ENCODE data around the gene LGI1.

LGI1 gene

GRCh38 chr10:93757136-93757535, 600 bp upstream of the LGI1 start:
- no peak for TF ChIP-seq CTCF (IDR thresholded peaks at IDR 0.05)
- Histone ChIP-seq H3K4me2 (ENCODE audit: low read length) (no peak overlapping the region), H3K27ac (no peak overlapping the region), H3K4me1 (no peaks in the 10 kb centered on the region), H3K36me3 (ENCODE audit: control insufficient read depth, insufficient read depth, low read length) (no peaks in the 10 kb centered on the region), H3K4me3 (ENCODE audit: low read depth, low read length) (no peak overlapping the region), H3K9ac (no peak overlapping the region), H3K9me3 (ENCODE audit: control insufficient read depth, low read length) (no peaks in the 10 kb centered on the region), H3K27me3 (ENCODE audit: control insufficient read depth, insufficient read depth, low read length) (no peaks in the 10 kb centered on the region), H3K79me2 (no peaks in the 10 kb centered on the region), H2AFZ (no peak overlapping the region)

GRCh38 chr10:93758508-93758885, 761 bp downstream of the LGI1 start:
- Histone ChIP-seq H3K4me1 (no peaks in the 10 kb centered on the region), H3K36me3 (ENCODE audit: control insufficient read depth, insufficient read depth, low read length) (no peaks in the 10 kb centered on the region), H3K4me2 (ENCODE audit: low read length) (no peak overlapping the region), H2AFZ (no peak overlapping the region), H3K27me3 (ENCODE audit: control insufficient read depth, insufficient read depth, low read length) (no peaks in the 10 kb centered on the region), H3K27ac (no peak overlapping the region), H3K9ac (no peak overlapping the region), H3K9me3 (ENCODE audit: control insufficient read depth, low read length) (no peaks in the 10 kb centered on the region), H3K79me2 (no peaks in the 10 kb centered on the region), H3K4me3 (ENCODE audit: low read depth, low read length) (no peak overlapping the region)
- TF ChIP-seq CTCF (IDR thresholded peaks at IDR 0.05) = no peak

- Histone ChIP-seq H3K79me2 (no peaks in the 10 kb centered on the region), H3K4me3 (ENCODE audit: low read depth, low read length) (no peak overlapping the region), H3K27ac (no peak overlapping the region), H3K4me1 (no peaks in the 10 kb centered on the region), H3K9ac (no peak overlapping the region), H3K9me3 (ENCODE audit: control insufficient read depth, low read length) (no peaks in the 10 kb centered on the region), H3K27me3 (ENCODE audit: control insufficient read depth, insufficient read depth, low read length) (no peaks in the 10 kb centered on the region), H3K4me2 (ENCODE audit: low read length) (no peak overlapping the region), H3K36me3 (ENCODE audit: control insufficient read depth, insufficient read depth, low read length) (no peaks in the 10 kb centered on the region), H2AFZ (no peak overlapping the region)
- no peak for TF ChIP-seq CTCF (IDR thresholded peaks at IDR 0.05)
Observed at GRCh38 chr10:93758891-93759410, 1.2 kb downstream of the LGI1 start.

GRCh38 chr10:93760490-93760889, 2.8 kb downstream of the LGI1 start:
- Histone ChIP-seq H2AFZ (no peak overlapping the region), H3K4me3 (ENCODE audit: low read depth, low read length) (no peak overlapping the region), H3K4me2 (ENCODE audit: low read length) (no peak overlapping the region), H3K9me3 (ENCODE audit: control insufficient read depth, low read length) (no peaks in the 10 kb centered on the region), H3K79me2 (no peaks in the 10 kb centered on the region), H3K4me1 (no peaks in the 10 kb centered on the region), H3K36me3 (ENCODE audit: control insufficient read depth, insufficient read depth, low read length) (no peaks in the 10 kb centered on the region), H3K27me3 (ENCODE audit: control insufficient read depth, insufficient read depth, low read length) (no peaks in the 10 kb centered on the region), H3K27ac (no peak overlapping the region), H3K9ac (no peak overlapping the region)
- TF ChIP-seq CTCF (IDR thresholded peaks at IDR 0.05) = no peak

- Histone ChIP-seq H3K79me2 (no peaks in the 10 kb centered on the region), H3K4me1 (no peaks in the 10 kb centered on the region), H3K9ac (no peak overlapping the region), H3K4me2 (ENCODE audit: low read length) (no peak overlapping the region), H2AFZ (no peak overlapping the region), H3K4me3 (ENCODE audit: low read depth, low read length) (no peak overlapping the region), H3K27me3 (ENCODE audit: control insufficient read depth, insufficient read depth, low read length) (no peaks in the 10 kb centered on the region), H3K27ac (no peak overlapping the region), H3K36me3 (ENCODE audit: control insufficient read depth, insufficient read depth, low read length) (no peaks in the 10 kb centered on the region), H3K9me3 (ENCODE audit: control insufficient read depth, low read length) (no peaks in the 10 kb centered on the region)
- no peak for TF ChIP-seq CTCF (IDR thresholded peaks at IDR 0.05)
Observed at GRCh38 chr10:93762979-93763391, 5.2 kb downstream of the LGI1 start.

Measured in parathyroid adenoma (tissue), 2 donors.